Measurements from ENCODE around the gene SMARCC1. TPM values are rescaled to one million over a fixed set of nuclear protein-coding genes. Genes with fewer than 3 reads are reported as not detected.

Gene SMARCC1
- total RNA-seq, 1 experiment from 2014 or later, result 249 TPM

DNA sequence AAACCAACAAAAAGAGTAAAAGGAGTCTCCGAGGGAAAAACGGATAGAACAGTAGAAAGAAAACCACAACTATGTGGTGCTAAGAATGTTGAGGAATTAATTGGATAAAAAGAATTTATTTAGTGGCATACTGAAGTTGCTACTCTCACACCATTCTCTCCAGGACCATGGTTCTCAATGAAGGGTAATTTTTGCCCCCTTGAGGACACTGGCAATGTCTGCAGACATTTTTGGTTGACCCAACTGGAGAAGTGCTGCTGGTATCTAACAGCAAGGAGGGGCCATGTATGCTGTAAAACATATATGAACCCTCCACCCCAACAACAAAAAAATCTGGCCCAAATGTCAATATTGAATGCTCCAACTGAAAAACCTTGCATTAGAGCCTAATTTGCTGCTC, 117.2 kb downstream of the SMARCC1 start:
- Mint-ChIP-seq H3K4me1 (no peaks in the 10 kb centered on the region; the same call in 1 of the 2 replicates), H3K36me3 (peaks cover 58% of the 10 kb centered on the region), H3K9me3 (peaks cover 10% of the 10 kb centered on the region), H3K27me3 (ENCODE audit: low read depth) (no peaks in the 10 kb centered on the region), H3K4me3 (no peak overlapping the region), H3K27ac (0 out of 2 replicates have a peak overlapping the region, but pooled peaks have one; percentile 36)
- ChIA-PET POLR2A (no interaction called here), CTCF (interaction anchor here (0.5 kb wide), 1 partner anchor 142 kb away, joined by 3 read pairs; no protein-coding TSS in a partner anchor)
- DNase-seq (ENCODE audit: low spot score) (no peak), ATAC-seq (peak; percentile 89)
- TF ChIP-seq ZNF121 (CRISPR knock-in tag; IDR thresholded peaks at IDR 0.05) (no peak), ATF1 (CRISPR knock-in tag; IDR thresholded peaks at IDR 0.05) (no peak), ZNF138 (CRISPR knock-in tag; conservative IDR thresholded peaks at IDR 0.05) (no peak)
- TF ChIP-seq, protein P1, sequence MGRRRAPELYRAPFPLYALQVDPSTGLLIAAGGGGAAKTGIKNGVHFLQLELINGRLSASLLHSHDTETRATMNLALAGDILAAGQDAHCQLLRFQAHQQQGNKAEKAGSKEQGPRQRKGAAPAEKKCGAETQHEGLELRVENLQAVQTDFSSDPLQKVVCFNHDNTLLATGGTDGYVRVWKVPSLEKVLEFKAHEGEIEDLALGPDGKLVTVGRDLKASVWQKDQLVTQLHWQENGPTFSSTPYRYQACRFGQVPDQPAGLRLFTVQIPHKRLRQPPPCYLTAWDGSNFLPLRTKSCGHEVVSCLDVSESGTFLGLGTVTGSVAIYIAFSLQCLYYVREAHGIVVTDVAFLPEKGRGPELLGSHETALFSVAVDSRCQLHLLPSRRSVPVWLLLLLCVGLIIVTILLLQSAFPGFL (CRISPR knock-in tag; IDR thresholded peaks at IDR 0.05; ENCODE audit: borderline replicate concordance), result no peak

DNA sequence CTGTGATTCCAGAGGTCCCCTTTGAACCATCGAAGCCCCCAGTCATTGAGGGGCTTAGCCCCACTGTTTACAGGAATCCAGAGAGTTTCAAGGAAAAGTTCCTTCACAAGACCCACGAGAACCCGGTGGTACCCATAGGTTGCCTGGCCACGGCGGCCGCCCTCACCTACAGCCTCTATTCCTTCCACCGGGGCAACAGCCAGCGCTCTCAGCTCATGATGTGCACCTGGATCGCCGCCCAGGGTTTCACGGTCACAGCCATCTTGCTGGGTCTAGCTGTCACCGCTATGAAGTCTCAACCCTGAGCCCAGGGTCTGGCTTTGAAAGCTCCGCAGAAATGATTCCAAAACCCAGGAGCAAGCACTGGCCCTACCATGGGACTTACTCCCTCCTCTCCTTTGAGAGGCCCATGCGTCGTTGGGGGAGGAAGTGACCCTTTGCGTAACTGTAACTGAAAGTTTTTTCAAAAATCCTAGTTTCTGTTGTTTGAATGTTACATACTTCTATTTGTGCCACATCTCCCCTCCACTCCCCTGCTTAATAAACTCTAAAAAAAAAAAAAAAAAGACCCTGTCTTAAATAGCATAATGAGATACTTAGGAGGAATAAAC, 118.0 kb downstream of the SMARCC1 start:
- POLR2A ChIA-PET, result no interaction called here
- CTCF ChIA-PET, result no interaction called here

More for the DNA sequence above, 118.0 kb downstream of the SMARCC1 start:
- Mint-ChIP-seq H3K9me3 (peaks cover 15% of the 10 kb centered on the region), H3K27me3 (ENCODE audit: low read depth) (no peaks in the 10 kb centered on the region), H3K27ac (peak overlapping the region; percentile 91; the same call in 1 of the 2 replicates), H3K4me3 (no peak overlapping the region), H3K36me3 (peaks cover 56% of the 10 kb centered on the region), H3K4me1 (no peaks in the 10 kb centered on the region; the same call in 1 of the 2 replicates)
- TF ChIP-seq ZNF263 (CRISPR knock-in tag; IDR thresholded peaks at IDR 0.05; ENCODE audit: low read depth), result no peak
- no peak for TF ChIP-seq TEAD4 (CRISPR knock-in tag; IDR thresholded peaks at IDR 0.05)
- TF ChIP-seq NFE2L1 (CRISPR knock-in tag; IDR thresholded peaks at IDR 0.05), result no peak
- TF ChIP-seq, protein P2, sequence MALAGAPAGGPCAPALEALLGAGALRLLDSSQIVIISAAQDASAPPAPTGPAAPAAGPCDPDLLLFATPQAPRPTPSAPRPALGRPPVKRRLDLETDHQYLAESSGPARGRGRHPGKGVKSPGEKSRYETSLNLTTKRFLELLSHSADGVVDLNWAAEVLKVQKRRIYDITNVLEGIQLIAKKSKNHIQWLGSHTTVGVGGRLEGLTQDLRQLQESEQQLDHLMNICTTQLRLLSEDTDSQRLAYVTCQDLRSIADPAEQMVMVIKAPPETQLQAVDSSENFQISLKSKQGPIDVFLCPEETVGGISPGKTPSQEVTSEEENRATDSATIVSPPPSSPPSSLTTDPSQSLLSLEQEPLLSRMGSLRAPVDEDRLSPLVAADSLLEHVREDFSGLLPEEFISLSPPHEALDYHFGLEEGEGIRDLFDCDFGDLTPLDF (CRISPR knock-in tag; IDR thresholded peaks at IDR 0.05), result no peak
- no peak for TF ChIP-seq MYBL2 (CRISPR knock-in tag; IDR thresholded peaks at IDR 0.05)
- TF ChIP-seq, protein P3, sequence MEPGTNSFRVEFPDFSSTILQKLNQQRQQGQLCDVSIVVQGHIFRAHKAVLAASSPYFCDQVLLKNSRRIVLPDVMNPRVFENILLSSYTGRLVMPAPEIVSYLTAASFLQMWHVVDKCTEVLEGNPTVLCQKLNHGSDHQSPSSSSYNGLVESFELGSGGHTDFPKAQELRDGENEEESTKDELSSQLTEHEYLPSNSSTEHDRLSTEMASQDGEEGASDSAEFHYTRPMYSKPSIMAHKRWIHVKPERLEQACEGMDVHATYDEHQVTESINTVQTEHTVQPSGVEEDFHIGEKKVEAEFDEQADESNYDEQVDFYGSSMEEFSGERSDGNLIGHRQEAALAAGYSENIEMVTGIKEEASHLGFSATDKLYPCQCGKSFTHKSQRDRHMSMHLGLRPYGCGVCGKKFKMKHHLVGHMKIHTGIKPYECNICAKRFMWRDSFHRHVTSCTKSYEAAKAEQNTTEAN (CRISPR knock-in tag; IDR thresholded peaks at IDR 0.05), result no peak
- TF ChIP-seq, protein P4, sequence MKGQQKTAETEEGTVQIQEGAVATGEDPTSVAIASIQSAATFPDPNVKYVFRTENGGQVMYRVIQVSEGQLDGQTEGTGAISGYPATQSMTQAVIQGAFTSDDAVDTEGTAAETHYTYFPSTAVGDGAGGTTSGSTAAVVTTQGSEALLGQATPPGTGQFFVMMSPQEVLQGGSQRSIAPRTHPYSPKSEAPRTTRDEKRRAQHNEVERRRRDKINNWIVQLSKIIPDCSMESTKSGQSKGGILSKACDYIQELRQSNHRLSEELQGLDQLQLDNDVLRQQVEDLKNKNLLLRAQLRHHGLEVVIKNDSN (CRISPR knock-in tag; IDR thresholded peaks at IDR 0.05), result no peak
- TF ChIP-seq, protein P5, sequence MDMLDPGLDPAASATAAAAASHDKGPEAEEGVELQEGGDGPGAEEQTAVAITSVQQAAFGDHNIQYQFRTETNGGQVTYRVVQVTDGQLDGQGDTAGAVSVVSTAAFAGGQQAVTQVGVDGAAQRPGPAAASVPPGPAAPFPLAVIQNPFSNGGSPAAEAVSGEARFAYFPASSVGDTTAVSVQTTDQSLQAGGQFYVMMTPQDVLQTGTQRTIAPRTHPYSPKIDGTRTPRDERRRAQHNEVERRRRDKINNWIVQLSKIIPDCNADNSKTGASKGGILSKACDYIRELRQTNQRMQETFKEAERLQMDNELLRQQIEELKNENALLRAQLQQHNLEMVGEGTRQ (CRISPR knock-in tag; IDR thresholded peaks at IDR 0.05), result no peak
- TF ChIP-seq, protein P6, sequence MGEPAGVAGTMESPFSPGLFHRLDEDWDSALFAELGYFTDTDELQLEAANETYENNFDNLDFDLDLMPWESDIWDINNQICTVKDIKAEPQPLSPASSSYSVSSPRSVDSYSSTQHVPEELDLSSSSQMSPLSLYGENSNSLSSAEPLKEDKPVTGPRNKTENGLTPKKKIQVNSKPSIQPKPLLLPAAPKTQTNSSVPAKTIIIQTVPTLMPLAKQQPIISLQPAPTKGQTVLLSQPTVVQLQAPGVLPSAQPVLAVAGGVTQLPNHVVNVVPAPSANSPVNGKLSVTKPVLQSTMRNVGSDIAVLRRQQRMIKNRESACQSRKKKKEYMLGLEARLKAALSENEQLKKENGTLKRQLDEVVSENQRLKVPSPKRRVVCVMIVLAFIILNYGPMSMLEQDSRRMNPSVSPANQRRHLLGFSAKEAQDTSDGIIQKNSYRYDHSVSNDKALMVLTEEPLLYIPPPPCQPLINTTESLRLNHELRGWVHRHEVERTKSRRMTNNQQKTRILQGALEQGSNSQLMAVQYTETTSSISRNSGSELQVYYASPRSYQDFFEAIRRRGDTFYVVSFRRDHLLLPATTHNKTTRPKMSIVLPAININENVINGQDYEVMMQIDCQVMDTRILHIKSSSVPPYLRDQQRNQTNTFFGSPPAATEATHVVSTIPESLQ (CRISPR knock-in tag; IDR thresholded peaks at IDR 0.05), result no peak
- TF ChIP-seq, protein P7, sequence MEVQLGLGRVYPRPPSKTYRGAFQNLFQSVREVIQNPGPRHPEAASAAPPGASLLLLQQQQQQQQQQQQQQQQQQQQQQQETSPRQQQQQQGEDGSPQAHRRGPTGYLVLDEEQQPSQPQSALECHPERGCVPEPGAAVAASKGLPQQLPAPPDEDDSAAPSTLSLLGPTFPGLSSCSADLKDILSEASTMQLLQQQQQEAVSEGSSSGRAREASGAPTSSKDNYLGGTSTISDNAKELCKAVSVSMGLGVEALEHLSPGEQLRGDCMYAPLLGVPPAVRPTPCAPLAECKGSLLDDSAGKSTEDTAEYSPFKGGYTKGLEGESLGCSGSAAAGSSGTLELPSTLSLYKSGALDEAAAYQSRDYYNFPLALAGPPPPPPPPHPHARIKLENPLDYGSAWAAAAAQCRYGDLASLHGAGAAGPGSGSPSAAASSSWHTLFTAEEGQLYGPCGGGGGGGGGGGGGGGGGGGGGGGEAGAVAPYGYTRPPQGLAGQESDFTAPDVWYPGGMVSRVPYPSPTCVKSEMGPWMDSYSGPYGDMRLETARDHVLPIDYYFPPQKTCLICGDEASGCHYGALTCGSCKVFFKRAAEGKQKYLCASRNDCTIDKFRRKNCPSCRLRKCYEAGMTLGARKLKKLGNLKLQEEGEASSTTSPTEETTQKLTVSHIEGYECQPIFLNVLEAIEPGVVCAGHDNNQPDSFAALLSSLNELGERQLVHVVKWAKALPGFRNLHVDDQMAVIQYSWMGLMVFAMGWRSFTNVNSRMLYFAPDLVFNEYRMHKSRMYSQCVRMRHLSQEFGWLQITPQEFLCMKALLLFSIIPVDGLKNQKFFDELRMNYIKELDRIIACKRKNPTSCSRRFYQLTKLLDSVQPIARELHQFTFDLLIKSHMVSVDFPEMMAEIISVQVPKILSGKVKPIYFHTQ (CRISPR knock-in tag; IDR thresholded peaks at IDR 0.05), result no peak
- no peak for TF ChIP-seq ZNF317 (CRISPR knock-in tag; IDR thresholded peaks at IDR 0.05; ENCODE audit: borderline replicate concordance, low read depth)
- TF ChIP-seq, protein P8, sequence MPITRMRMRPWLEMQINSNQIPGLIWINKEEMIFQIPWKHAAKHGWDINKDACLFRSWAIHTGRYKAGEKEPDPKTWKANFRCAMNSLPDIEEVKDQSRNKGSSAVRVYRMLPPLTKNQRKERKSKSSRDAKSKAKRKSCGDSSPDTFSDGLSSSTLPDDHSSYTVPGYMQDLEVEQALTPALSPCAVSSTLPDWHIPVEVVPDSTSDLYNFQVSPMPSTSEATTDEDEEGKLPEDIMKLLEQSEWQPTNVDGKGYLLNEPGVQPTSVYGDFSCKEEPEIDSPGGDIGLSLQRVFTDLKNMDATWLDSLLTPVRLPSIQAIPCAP (CRISPR knock-in tag; IDR thresholded peaks at IDR 0.05), result no peak
- TF ChIP-seq ZNF138 (CRISPR knock-in tag; conservative IDR thresholded peaks at IDR 0.05), result no peak
- TF ChIP-seq, protein P9, sequence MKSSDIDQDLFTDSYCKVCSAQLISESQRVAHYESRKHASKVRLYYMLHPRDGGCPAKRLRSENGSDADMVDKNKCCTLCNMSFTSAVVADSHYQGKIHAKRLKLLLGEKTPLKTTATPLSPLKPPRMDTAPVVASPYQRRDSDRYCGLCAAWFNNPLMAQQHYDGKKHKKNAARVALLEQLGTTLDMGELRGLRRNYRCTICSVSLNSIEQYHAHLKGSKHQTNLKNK (CRISPR knock-in tag; IDR thresholded peaks at IDR 0.05), result no peak
- no peak for DNase-seq (ENCODE audit: low spot score)
- peak; percentile 24; the same call in 1 of the 2 replicates for ATAC-seq
